Stimulated activated CD4-positive, alpha-beta T cell treated with anti-CD3 and anti-CD28 coated beads, Interleukin-12 subunit alpha, Interleukin-12 subunit beta, amount 100 ng/mL, for 4 hours (primary cell): ENCODE data around the gene LYG2.
"Not testable (repeated sequence)": the region's sequence is repeated elsewhere in the genome, so short reads cannot be mapped to it uniquely, and the experiment has no call there.

ENCODE experiments used
- DNase-seq: peaks from one replicate; pipeline ENCODE4 v3.0.0-alpha.2; 2020

Gene LYG2

GRCh38 chr2:99255491-99256318 lies at the start of gene LYG2:
Gene LYG2 (minus strand): TSS chr2:99255666. CDS start chr2:99254260, 1,406 bp downstream.
- DNase-seq, result no peak

- not testable (repeated sequence) for DNase-seq
Observed at GRCh38 chr2:99301097-99301496, 45.6 kb upstream of the LYG2 start, which contains the start of gene LYG1. Gene LYG1 (minus strand): TSS chr2:99301197. CDS start chr2:99295670, 5,527 bp downstream.

- DNase-seq, result no peak
Observed at GRCh38 chr2:99299580-99299979, 44.1 kb upstream of the LYG2 start.

DNA sequence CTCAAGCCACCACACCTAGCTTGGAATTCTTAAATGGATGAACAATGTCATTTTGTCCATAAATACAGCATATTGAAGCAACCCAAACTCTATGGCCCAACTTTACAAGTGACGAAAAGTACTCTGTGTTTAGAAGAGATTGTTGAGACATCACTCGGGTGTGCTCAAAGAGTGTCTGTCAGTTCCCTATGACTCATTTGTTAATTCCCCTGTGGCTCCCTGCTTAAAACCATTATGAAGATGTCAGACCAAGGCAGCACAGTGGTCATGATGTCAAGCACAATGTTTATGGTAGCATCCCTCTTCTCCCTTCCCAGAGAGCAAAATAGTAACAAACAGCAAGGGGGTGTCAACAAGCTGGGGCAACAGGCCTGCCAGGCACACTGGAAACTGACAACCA lies 42.5 kb upstream of the LYG2 start:
- no peak for DNase-seq

DNA sequence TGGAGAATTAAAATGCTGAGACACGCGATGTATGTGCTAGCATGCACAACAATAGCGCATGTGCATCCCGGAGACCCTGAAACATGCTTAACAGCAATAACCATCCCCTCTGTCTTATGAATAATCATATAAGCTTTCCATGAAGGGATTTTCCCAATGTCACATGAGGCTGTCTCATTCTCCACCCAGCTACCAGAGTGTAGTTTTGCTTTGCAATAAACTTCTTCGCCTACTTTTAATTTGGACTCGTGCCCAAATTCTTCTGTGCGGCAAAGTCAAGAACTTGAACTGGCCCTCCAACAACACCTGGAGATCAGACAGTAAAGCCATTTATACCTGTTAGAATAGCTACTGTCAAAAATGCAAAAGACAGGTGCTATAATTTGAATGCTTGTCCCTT lies 30.1 kb upstream of the LYG2 start:
- no peak for DNase-seq

DNA sequence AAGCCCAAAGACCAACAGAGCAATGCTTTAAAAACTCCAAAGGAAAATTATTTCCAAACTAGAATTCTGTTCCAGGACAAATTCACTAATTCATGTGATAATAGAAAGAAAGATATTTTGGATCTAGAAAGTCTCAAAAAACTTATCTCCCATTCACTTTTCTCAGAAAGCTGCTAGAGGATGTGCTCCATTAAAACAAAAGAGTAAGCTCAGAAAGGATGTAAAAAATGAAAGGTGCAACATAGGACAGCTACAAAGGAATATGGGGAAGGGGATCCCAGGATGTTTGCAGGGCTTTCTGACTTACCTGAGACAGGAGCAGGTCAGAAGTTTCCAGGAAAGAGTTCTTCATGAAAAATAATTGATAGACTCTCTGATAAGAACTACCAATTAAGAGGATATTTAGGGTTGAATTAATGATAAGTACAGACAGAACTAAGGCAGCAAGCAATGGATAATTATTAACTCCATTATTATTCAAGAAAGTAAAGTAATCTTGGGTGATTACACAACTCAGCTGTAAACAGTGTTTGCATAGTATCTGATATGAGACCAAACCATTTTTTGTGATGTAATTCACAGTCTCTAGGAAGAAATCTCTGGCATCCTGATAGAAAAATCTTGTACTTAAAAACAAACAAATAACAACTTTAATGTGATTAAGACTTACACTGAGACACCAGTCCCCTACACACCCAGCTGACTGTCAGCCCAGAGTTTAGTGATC lies 24.7 kb upstream of the LYG2 start:
- DNase-seq, result no peak

GRCh38 chr2:99278793-99279291 lies 23.4 kb upstream of the LYG2 start:
- no peak for DNase-seq

GRCh38 chr2:99278195-99278765 lies 22.8 kb upstream of the LYG2 start:
- not testable (repeated sequence) for DNase-seq

DNA sequence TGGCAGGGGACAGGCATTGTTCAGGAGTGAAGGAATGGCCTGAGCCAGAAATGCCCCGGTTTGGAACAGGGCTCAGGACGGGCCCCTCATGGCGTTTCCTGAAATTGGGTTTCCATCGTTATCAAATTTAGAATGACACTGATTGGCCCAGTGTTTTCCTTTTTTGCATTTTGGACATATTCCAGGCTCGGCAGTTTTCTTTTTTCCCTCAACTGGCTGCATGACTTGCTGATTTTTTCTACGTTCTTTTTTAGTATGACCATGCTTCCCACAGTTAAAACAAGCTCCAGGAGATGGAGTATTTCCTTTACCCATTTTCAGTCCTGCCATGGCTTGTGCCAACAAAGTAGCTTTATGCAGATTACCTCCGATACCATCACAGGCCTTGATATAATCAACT lies 20.4 kb upstream of the LYG2 start:
- DNase-seq, result no peak

GRCh38 chr2:99261242-99261641 lies 5.8 kb upstream of the LYG2 start:
- DNase-seq, result no peak

DNA sequence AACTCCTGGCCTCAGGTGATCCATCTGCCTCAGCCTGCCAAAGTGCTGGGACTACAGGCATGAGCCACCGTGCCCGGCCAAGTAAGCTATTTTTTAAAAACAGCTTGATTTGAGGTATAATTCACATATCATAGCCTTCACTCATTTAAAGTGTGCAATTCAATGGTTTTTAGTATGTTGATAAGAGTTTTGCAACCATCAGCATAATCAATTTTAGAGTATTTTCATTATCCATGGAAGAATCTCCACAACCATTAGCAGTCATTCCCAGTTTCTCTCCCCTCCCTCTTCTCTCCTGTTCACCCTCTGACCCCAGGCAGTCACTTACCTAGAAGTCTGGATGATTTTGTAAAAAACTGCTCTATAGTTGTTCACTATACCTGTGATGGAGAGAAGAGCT lies 4.7 kb upstream of the LYG2 start:
- DNase-seq, result no peak

GRCh38 chr2:99259465-99259864 lies 4.0 kb upstream of the LYG2 start:
- DNase-seq, result no peak

GRCh38 chr2:99256677-99257076 lies 1.2 kb upstream of the LYG2 start:
- no peak for DNase-seq

GRCh38 chr2:99249951-99250350 lies 5.5 kb downstream of the LYG2 start:
- no peak for DNase-seq

DNA sequence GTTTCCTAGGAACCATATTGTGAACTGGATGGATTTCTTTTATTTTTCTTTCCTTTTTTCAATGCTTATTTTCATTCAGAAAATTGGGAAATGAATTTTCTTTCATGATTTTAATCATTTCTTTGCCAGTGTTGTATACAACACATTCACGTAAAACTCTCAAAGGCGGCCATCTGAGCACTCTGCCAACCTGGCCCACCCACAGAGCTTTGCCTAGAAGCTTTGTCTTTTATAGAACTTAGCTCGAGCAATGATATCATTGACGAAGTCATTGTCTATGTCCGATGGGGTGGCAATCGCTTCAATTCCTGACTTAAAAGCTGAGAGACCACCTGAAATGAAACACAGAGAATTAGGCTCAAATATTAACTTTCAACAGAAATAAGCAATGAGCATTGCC lies 13.3 kb downstream of the LYG2 start:
- no peak for DNase-seq

DNA sequence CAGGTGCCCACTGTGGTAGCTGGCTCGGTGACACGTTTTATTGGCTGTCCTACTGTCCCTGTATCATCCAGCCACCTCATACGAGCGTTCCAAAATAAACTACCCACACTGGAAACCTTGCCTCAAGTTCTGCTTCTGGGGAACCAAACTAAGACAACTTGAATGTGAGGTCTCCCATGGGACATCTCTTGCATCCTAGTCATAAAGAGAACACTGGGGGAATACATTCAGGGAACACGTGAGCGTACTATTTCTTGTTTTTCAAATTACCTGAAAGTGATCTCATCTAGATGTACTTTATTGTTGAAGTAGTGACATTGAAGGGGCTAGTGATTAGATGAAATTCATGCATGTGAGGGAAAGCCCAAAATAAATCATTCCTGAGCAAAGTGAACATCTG lies 15.0 kb downstream of the LYG2 start:
- no peak for DNase-seq

DNA sequence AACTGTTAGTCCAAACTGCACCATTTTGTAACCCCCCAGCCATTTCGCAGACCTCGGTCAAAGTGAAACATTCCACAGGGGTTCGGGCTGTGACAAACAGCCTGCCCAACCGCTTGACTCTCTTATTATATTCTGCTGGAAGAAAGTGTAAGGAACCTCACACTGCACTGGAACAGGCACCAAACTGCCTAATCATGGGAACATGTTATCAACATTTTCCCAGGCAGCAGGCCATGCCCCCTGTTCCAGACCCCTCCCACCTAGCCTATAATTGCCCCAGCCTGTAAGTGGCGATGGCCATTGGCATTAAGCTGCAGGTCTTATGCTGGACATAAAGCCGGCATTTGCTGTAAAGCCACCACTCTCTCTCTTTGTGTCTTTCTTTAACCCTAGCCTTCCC lies 16.9 kb downstream of the LYG2 start:
- no peak for DNase-seq

- not testable (repeated sequence) for DNase-seq
Observed at GRCh38 chr2:99233177-99233576, 22.3 kb downstream of the LYG2 start.

DNA sequence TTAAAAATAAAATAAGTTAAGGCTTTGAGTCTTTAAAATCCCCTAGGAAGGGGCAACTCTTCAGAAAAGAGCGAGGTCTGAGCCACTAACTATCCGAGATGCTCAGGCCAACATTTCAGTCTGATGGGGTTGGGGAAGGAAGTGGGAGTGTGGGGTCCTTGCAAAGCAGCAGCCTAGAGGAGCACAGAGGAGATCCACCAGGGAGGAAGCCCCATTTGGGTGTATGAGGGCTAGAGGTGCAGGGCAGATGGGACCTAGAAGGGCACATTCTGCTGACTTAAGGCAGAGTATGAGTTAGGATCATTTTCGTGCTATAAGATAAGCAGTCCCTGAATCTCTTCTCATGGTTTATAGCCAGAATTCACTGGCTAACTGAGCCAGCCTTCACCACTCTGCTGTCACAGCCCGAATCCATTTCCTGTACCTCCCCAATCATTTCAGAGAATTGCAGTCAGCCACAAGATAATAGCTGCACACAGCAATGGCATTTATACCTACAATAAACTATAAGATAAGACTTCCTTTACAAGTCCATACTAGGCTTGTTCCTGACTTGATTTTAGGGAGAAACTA lies 37.5 kb downstream of the LYG2 start:
- no peak for DNase-seq

DNA sequence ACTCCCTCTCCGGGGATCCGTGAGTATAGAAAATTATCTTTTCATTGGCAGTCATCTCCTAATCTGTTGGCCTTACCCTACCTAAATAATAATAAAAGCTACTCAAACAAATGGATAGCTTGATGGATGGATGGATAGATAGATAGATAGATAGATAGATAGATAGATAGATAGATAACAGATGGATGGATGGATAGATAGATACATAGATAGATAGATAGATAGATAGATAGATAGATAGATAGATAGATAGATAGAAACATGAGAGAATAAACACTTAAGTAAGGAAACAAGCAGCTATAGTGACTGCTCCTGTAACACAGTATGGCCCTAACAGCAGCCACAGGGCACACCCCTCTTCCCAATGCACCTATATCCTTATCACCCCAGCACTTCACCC lies 39.4 kb downstream of the LYG2 start:
- no peak for DNase-seq

DNA sequence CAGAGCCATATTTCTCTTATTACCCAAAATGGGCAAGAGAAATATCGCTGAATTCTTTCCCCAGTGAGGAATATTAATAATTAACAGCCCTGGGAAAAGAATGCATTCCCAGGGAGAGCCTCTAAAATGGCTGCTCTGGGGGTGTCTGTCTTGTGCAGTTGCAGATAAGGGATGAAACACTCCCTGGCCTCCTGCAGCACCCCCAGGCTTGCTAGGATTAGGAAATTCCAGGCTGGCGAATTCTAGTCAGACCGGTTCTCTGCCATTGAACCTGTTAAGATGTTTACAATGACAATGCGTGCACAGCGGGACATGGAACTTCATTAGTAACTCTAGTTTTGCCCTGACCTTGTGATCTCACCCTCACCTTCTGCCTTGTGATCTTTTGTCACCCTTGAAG lies 50.0 kb downstream of the LYG2 start:
- DNase-seq, result no peak

DNA sequence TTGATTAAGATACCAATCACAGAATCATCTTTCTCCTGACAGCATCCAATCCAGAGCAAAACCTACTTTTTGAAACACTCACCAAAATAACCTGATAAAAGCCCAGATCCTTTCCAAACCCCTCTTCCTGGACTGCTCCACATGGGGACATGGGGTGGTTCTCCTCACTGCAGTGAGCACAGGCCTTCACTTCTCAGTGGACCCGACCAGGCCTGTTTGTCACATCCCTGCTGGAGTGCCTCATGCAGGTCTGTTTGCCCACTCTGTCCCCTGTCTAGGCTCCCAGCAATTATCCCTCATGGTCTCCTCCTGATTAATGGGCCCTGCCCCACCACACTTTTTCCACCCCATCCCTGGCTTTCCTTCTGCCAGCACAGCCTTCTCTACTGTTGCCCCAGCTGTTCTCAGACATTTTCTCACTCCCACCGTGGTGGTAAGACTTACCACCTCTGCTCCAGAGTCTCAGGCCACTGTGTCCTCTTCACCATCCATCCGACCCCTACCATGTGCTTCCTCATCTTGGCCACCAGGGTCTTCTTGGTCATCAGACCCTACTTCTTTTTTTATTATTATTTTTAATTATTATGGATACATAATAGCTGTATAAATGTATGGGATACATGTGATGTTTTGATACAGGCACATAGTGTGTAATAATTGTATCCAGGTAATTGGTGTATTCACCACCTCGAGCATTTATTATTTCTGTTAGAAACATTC lies 53.3 kb downstream of the LYG2 start:
- DNase-seq, result no peak
